Inflammatory macrophage treated with lipopolysaccharide for 1 hour (primary cell): ENCODE results near the gene MARK3.

ENCODE experiments used
- DNase-seq, 2 donors: peaks; one replicate each; pipeline ENCODE4 v3.0.0-alpha.2; 2020 to 2022

The MARK3 gene

GRCh38 chr14:103552011-103552845, 167.0 kb downstream of the MARK3 start:
- DNase-seq, result no peak

- DNase-seq, result no peak
Observed at GRCh38 chr14:103552846-103553210, 167.6 kb downstream of the MARK3 start.
